ENCODE data around the gene DDR1.

Gene DDR1

GRCh38 chr6:30944051-30944450, 59.7 kb downstream of the DDR1 start:
- H4K8ac ChIP-seq (ENCODE audit: low read depth, low read length), result no peak overlapping the region
- H3K4ac ChIP-seq (ENCODE audit: low read length), result no peak overlapping the region
- no peak overlapping the region for H4K91ac ChIP-seq (ENCODE audit: low read depth, low read length, poor library complexity)
- no peaks in the 10 kb centered on the region for H3K36me3 ChIP-seq (replicated peaks in 1 of 2; ENCODE audit: control insufficient read depth in 2 of 2, insufficient read depth in 2 of 2, low read length in 2 of 2)
- H2BK5ac ChIP-seq (ENCODE audit: low read length), result no peak overlapping the region
- no peak overlapping the region for H2AFZ ChIP-seq (ENCODE audit: low read length)
- no peak overlapping the region for H2AK5ac ChIP-seq (ENCODE audit: low read depth, low read length)
- H3K4me1 ChIP-seq (ENCODE audit: control insufficient read depth in 2 of 2, insufficient read depth in 1 of 2, low read depth in 1 of 2, low read length in 2 of 2), result peaks cover 7 to 20% of the 10 kb centered on the region in 2 donors
- H3K27me3 ChIP-seq (ENCODE audit: control insufficient read depth in 3 of 3, insufficient read depth in 3 of 3, low read depth in 1 of 3, low read length in 3 of 3), result peaks cover 0 to 14% (median 0%) of the 10 kb centered on the region in 3 experiments
- no peak for DNase-seq (ENCODE audit: low spot score)
- no peak overlapping the region for H2BK12ac ChIP-seq (ENCODE audit: low read length)
- WGBS, 2 donors (ENCODE audit: extremely low coverage in 2 of 2, insufficient read length in 2 of 2, insufficient replicate concordance in 1 of 2), result no CpG with 5 or more reads among the region's 4 CpGs
- H2BK15ac ChIP-seq (ENCODE audit: low read length), result no peak overlapping the region
- H3K14ac ChIP-seq (ENCODE audit: low read length), result no peak overlapping the region
- H3K18ac ChIP-seq (ENCODE audit: low read length), result no peak overlapping the region
- no peaks in the 10 kb centered on the region for H3K9me3 ChIP-seq (replicated peaks in 1 of 2; ENCODE audit: control insufficient read depth in 2 of 2, insufficient read depth in 1 of 2, low read depth in 1 of 2, low read length in 2 of 2)
- H2BK120ac ChIP-seq (ENCODE audit: low read depth, low read length), result no peak overlapping the region
- H3K79me1 ChIP-seq (ENCODE audit: low read depth, low read length), result no peaks in the 10 kb centered on the region
- H3K4me3 ChIP-seq (ENCODE audit: low read length in 2 of 2), result no peak overlapping the region
- H3K9ac ChIP-seq (ENCODE audit: low read depth, low read length, poor library complexity), result no peak overlapping the region
- H3K27ac ChIP-seq (replicated peaks; ENCODE audit: low read length), result no peak overlapping the region
- no peak overlapping the region for H3K23ac ChIP-seq (ENCODE audit: low read depth, low read length, poor library complexity)
- H3K4me2 ChIP-seq (ENCODE audit: insufficient read depth, low read length, poor library complexity, severe bottlenecking), result no peak overlapping the region

DNA sequence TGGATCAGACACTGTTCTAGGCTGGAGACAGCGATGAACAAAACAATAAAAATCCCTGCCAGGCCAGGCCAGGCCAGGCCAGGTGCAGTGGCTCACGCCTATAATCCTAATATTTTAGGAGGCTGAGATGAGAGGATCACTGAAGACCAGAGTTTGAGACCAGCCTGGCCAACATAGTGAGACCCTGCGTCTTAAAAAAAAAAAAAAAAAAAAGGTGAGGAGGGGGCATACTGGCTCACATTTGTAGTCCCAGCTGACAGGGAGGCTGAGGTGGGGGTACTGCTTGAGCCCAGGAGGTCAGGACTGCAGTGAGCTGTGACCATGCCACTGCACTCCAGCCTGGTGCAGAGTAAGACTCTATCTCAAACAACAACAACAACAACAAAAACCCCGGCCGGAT, 61.0 kb downstream of the DDR1 start:
- no peak overlapping the region for H3K27ac ChIP-seq (replicated peaks; ENCODE audit: low read length)

DNA sequence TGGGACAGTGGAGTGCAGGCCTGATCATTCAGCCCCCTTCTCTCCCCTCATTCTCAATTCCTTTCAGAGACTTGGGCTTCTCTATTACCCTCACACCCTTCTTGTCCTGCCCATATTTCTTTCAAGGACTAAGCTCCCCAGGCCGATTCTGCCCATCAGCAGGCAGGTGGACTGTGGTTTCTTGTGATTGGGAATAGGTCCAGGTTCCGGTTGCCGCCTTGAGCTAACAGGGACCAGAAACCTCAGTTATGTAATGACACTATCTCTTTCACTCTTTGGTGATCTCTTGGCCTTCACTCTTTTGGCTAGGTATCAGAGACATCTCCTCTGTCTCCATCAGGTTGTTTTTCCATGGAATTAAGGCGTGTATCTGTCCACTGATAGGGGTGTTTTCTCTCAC, 62.9 kb downstream of the DDR1 start:
- Histone ChIP-seq H3K4ac (ENCODE audit: low read length) (no peak overlapping the region), H3K4me1 (ENCODE audit: control insufficient read depth in 2 of 2, insufficient read depth in 1 of 2, low read depth in 1 of 2, low read length in 2 of 2) (peaks cover 7% of the 10 kb centered on the region in 2 donors), H2AK5ac (ENCODE audit: low read depth, low read length) (no peak overlapping the region), H3K9ac (ENCODE audit: low read depth, low read length, poor library complexity) (no peak overlapping the region), H3K14ac (ENCODE audit: low read length) (no peak overlapping the region), H3K27ac (replicated peaks; ENCODE audit: low read length) (no peak overlapping the region), H3K18ac (ENCODE audit: low read length) (no peak overlapping the region), H3K4me2 (ENCODE audit: insufficient read depth, low read length, poor library complexity, severe bottlenecking) (no peak overlapping the region), H4K8ac (ENCODE audit: low read depth, low read length) (no peak overlapping the region), H2BK5ac (ENCODE audit: low read length) (no peak overlapping the region), H2BK120ac (ENCODE audit: low read depth, low read length) (no peak overlapping the region), H2BK12ac (ENCODE audit: low read length) (no peak overlapping the region), H2BK15ac (ENCODE audit: low read length) (no peak overlapping the region), H3K36me3 (replicated peaks in 1 of 2; ENCODE audit: control insufficient read depth in 2 of 2, insufficient read depth in 2 of 2, low read length in 2 of 2) (no peaks in the 10 kb centered on the region), H3K27me3 (ENCODE audit: control insufficient read depth in 3 of 3, insufficient read depth in 3 of 3, low read depth in 1 of 3, low read length in 3 of 3) (peaks cover 0 to 15% (median 0%) of the 10 kb centered on the region in 3 experiments), H3K23ac (ENCODE audit: low read depth, low read length, poor library complexity) (no peak overlapping the region), H3K4me3 (ENCODE audit: low read length in 2 of 2) (no peak overlapping the region), H3K79me1 (ENCODE audit: low read depth, low read length) (no peaks in the 10 kb centered on the region), H4K91ac (ENCODE audit: low read depth, low read length, poor library complexity) (no peak overlapping the region), H3K9me3 (replicated peaks in 1 of 2; ENCODE audit: control insufficient read depth in 2 of 2, insufficient read depth in 1 of 2, low read depth in 1 of 2, low read length in 2 of 2) (peaks cover 0 to 4% of the 10 kb centered on the region in 2 donors), H2AFZ (ENCODE audit: low read length) (no peak overlapping the region)
- no CpG with 5 or more reads among the region's 4 CpGs for WGBS, 2 donors (ENCODE audit: extremely low coverage in 2 of 2, insufficient read length in 2 of 2, insufficient replicate concordance in 1 of 2)
- DNase-seq (ENCODE audit: low spot score), result no peak

More for the DNA sequence above, 61.0 kb downstream of the DDR1 start:
- WGBS, 2 donors (ENCODE audit: extremely low coverage in 2 of 2, insufficient read length in 2 of 2, insufficient replicate concordance in 1 of 2), result no CpG with 5 or more reads among the region's 5 CpGs
- Histone ChIP-seq H4K8ac (ENCODE audit: low read depth, low read length) (no peak overlapping the region), H3K18ac (ENCODE audit: low read length) (no peak overlapping the region), H3K27me3 (ENCODE audit: control insufficient read depth in 3 of 3, insufficient read depth in 3 of 3, low read depth in 1 of 3, low read length in 3 of 3) (peaks cover 0 to 12% (median 0%) of the 10 kb centered on the region in 3 experiments), H2AFZ (ENCODE audit: low read length) (no peak overlapping the region), H3K4me3 (ENCODE audit: low read length in 2 of 2) (no peak overlapping the region), H3K36me3 (replicated peaks in 1 of 2; ENCODE audit: control insufficient read depth in 2 of 2, insufficient read depth in 2 of 2, low read length in 2 of 2) (no peaks in the 10 kb centered on the region), H4K91ac (ENCODE audit: low read depth, low read length, poor library complexity) (no peak overlapping the region), H3K79me1 (ENCODE audit: low read depth, low read length) (no peaks in the 10 kb centered on the region), H3K9ac (ENCODE audit: low read depth, low read length, poor library complexity) (no peak overlapping the region), H2BK5ac (ENCODE audit: low read length) (no peak overlapping the region), H3K4me2 (ENCODE audit: insufficient read depth, low read length, poor library complexity, severe bottlenecking) (no peak overlapping the region), H3K23ac (ENCODE audit: low read depth, low read length, poor library complexity) (no peak overlapping the region), H2AK5ac (ENCODE audit: low read depth, low read length) (no peak overlapping the region), H3K4me1 (ENCODE audit: control insufficient read depth in 2 of 2, insufficient read depth in 1 of 2, low read depth in 1 of 2, low read length in 2 of 2) (peaks cover 7 to 14% of the 10 kb centered on the region in 2 donors), H2BK15ac (ENCODE audit: low read length) (no peak overlapping the region), H2BK12ac (ENCODE audit: low read length) (no peak overlapping the region), H3K4ac (ENCODE audit: low read length) (no peak overlapping the region), H3K9me3 (replicated peaks in 1 of 2; ENCODE audit: control insufficient read depth in 2 of 2, insufficient read depth in 1 of 2, low read depth in 1 of 2, low read length in 2 of 2) (no peaks in the 10 kb centered on the region), H2BK120ac (ENCODE audit: low read depth, low read length) (no peak overlapping the region), H3K14ac (ENCODE audit: low read length) (no peak overlapping the region)
- DNase-seq (ENCODE audit: low spot score), result no peak

DNA sequence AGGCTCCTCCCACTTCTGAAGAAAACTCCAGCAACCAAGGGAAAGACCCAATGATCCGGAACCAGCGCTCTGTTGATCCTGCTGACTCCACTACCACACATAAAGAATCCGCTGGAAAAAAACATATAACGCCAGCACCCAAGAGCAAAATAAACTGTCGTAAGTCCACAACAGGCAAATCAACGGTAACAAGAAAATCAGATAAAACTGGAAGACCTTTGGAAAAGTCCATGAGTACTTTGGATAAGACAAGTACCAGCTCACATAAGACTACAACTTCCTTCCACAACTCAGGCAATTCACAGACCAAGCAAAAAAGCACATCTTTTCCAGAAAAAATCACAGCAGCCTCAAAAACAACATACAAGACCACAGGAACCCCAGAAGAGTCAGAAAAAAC, 64.5 kb downstream of the DDR1 start:
- DNase-seq (ENCODE audit: low spot score), result no peak
- peaks cover 0 to 31% (median 0%) of the 10 kb centered on the region in 3 experiments for H3K27me3 ChIP-seq (ENCODE audit: control insufficient read depth in 3 of 3, insufficient read depth in 3 of 3, low read depth in 1 of 3, low read length in 3 of 3)
- H2BK12ac ChIP-seq (ENCODE audit: low read length), result no peak overlapping the region
- no peak overlapping the region for H3K4ac ChIP-seq (ENCODE audit: low read length)
- H3K23ac ChIP-seq (ENCODE audit: low read depth, low read length, poor library complexity), result no peak overlapping the region
- no CpG with 5 or more reads among the region's 6 CpGs for WGBS, 2 donors (ENCODE audit: extremely low coverage in 2 of 2, insufficient read length in 2 of 2, insufficient replicate concordance in 1 of 2)
- H4K91ac ChIP-seq (ENCODE audit: low read depth, low read length, poor library complexity), result no peak overlapping the region
- no peak overlapping the region for H2BK5ac ChIP-seq (ENCODE audit: low read length)
- H2AK5ac ChIP-seq (ENCODE audit: low read depth, low read length), result no peak overlapping the region
- H2AFZ ChIP-seq (ENCODE audit: low read length), result no peak overlapping the region
- peaks cover 0 to 4% of the 10 kb centered on the region in 2 donors for H3K9me3 ChIP-seq (replicated peaks in 1 of 2; ENCODE audit: control insufficient read depth in 2 of 2, insufficient read depth in 1 of 2, low read depth in 1 of 2, low read length in 2 of 2)
- no peak overlapping the region for H3K27ac ChIP-seq (replicated peaks; ENCODE audit: low read length)
- H3K4me1 ChIP-seq (ENCODE audit: control insufficient read depth in 2 of 2, insufficient read depth in 1 of 2, low read depth in 1 of 2, low read length in 2 of 2), result no peaks in the 10 kb centered on the region
- no peak overlapping the region for H2BK15ac ChIP-seq (ENCODE audit: low read length)
- no peak overlapping the region for H2BK120ac ChIP-seq (ENCODE audit: low read depth, low read length)
- H3K14ac ChIP-seq (ENCODE audit: low read length), result no peak overlapping the region
- no peak overlapping the region for H3K4me2 ChIP-seq (ENCODE audit: insufficient read depth, low read length, poor library complexity, severe bottlenecking)
- H3K18ac ChIP-seq (ENCODE audit: low read length), result no peak overlapping the region
- H3K79me1 ChIP-seq (ENCODE audit: low read depth, low read length), result no peaks in the 10 kb centered on the region
- no peaks in the 10 kb centered on the region for H3K36me3 ChIP-seq (replicated peaks in 1 of 2; ENCODE audit: control insufficient read depth in 2 of 2, insufficient read depth in 2 of 2, low read length in 2 of 2)
- no peak overlapping the region for H4K8ac ChIP-seq (ENCODE audit: low read depth, low read length)
- H3K9ac ChIP-seq (ENCODE audit: low read depth, low read length, poor library complexity), result no peak overlapping the region
- no peak overlapping the region for H3K4me3 ChIP-seq (ENCODE audit: low read length in 2 of 2)
